Urothelium cell line (cell line): ENCODE results near the gene TCEAL4.

Experiments
- DNase-seq: peaks from one replicate; pipeline ENCODE4 v3.0.0; 2011; ENCODE audit warnings: low spot score, mixed read lengths
- FAIRE-seq: peaks from 2 replicates; lab custom pipeline; 2011; peaks lifted over from hg19 to GRCh38; lab: Jason Lieb, UNC

TCEAL4 gene

DNA sequence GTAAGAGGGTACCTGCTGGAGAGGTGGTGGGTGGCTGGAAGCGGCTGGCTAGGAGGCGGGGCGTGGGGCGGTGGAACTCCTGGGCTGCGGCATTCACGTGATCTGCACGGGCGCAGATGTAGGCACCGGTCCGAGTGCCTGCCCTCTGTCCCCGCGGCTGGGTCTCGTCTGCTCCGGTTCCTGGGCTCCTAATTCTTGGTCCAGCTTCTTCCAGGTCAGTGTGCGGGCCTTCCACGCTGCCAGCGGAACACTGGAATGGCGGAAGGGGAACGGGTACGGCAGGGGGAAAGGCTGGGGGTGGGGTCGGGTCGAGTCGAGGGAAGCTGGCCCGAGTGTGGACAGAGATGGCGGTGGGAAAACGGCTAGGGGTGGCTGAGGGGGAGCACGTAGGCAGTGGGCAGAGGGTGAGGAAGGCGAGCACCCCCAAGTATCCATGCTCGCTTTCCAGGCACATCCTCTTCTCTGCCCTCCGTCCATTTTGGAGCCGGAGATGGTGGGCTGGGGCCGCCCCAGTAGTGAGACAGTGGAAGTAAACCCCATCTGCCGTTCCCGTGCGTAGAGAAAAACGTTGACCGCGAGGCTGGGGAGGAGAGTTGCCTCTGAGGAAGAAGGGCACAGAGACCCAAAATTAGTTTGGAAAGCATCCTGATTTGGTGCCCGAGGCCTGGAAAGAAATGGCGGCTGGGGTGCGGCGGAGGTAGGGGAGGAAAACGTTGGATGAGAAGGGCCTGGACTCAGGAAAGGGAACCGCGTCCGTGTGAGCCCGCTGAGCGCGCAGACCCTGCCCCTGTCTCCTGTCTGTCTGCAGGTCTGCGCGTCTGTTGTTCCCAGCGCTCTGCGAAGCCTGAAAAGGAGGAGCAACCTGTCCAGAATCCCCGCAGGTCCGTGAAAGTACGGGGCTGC, at the start of gene TCEAL4:
Gene TCEAL4, plus strand, starts transcription at position 105 of the 903 bp plus-strand sequence. CDS start 1,161 bp downstream, outside the sequence.
- FAIRE-seq (no peak), DNase-seq (peak; percentile 44)

DNA sequence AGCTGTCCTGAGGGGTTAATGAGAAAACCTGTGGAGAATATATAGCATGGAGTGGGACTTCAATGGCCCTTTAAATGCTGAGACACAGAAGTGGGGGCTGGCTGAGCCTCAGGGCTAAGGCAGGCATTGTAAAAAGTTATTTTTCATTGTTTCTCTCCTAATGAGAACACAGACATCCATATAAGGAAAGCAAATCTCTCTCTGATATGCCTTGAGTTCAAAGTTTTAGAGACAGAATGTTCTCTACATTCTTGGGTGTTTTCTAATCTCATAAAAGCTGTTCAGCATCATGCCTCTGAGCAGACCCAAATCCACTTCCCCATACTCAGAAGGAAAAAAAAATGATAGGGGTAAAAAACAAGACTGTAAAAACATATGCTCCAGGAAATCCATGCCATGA, 49.2 kb upstream of the TCEAL4 start:
- DNase-seq: no peak
- FAIRE-seq: no peak

DNA sequence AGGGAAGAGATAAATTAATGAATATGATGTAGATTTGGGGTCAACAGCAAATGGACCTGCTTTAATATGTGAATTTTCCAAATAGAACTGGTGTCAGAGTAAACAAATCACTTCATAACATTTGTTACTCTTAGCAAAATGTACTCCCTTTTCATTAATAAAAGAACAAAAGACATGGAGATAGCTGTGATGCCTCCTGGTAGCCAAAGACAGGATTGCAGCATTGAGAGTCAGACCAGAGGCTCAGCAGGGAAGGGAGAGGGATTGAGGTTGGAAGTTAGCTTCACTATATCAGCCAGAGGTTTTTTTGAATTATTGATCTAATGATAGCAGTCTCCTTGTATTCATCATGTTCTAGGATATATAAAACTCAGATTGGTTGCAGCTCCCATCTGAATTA, 48.6 kb upstream of the TCEAL4 start:
- FAIRE-seq: no peak
- no peak for DNase-seq

- no peak for DNase-seq
- FAIRE-seq: no peak
Observed at GRCh38 chrX:103537871-103538387, 47.4 kb upstream of the TCEAL4 start.

DNA sequence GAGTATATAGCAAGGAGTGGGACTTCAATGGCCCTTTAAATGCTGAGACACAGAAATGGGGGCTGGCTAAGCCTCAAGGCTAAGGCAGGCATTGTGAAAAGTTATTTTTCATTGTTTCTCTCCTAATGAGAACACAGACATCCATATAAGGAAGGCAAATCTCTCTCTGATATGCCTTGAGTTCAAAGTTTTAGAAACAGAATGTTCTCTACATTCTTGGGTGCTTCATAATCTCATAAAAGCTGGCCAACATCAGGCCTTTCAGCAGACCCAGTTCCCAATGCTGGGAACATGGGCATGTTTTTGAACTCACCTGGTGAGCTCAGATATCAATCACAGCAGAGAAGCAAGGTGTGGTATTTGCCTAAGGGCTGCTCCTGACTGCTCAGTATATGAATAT, 46.6 kb upstream of the TCEAL4 start:
- no peak for FAIRE-seq
- DNase-seq: no peak

DNA sequence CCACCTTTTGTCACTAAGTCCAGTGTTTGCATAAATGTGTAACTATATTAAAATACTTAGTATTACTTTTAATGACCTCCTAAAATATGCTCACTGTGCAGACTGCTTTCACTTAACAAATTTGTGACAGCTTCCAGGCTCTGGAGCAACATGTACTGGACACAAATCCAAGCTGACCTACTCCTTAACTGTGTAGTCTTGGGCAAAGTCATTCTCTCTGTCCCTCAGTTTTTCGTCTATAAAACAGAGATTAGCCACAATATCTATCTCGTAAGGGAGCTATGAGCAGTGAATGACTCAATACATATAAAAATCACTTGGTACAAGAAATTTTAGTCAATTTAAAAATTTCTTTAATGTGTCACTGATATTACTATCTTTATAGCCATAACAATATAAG, 45.6 kb upstream of the TCEAL4 start:
- DNase-seq (no peak), FAIRE-seq (no peak)

GRCh38 chrX:103540145-103540544, 45.2 kb upstream of the TCEAL4 start:
- no peak for DNase-seq
- no peak for FAIRE-seq

GRCh38 chrX:103549916-103550315, 35.4 kb upstream of the TCEAL4 start:
- no peak for FAIRE-seq
- DNase-seq: no peak

DNA sequence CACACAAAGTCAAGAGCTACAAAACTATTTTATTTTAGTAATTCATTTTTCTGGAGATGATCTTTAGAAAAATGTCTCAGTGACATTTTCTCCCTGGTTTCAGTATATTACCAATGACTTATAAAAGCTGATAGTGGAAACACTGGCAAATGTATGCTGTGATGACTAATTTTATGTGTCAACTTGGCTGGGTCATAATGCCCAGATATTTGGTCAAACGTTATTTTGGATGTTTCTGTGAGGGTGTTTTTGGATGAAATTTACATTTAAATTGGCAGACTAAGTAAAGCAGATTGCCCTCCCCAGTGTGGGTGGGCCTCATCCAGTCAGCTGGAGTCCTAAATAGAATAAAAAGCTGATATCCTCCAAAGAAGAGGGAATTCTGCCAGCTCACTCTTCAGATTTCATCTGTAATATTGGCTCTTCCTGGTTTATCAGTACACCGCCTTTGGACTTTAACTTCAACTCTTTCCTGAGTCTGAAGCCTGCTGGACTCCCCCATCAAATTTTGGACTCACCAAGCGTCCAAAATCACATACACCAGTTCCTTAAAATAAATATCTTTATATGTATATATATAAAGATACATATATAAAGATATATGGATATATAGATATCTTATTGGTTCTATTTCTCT, 34.8 kb upstream of the TCEAL4 start:
- DNase-seq (no peak), FAIRE-seq (no peak)

GRCh38 chrX:103552236-103552635, 33.1 kb upstream of the TCEAL4 start:
- DNase-seq: no peak
- FAIRE-seq: no peak

DNA sequence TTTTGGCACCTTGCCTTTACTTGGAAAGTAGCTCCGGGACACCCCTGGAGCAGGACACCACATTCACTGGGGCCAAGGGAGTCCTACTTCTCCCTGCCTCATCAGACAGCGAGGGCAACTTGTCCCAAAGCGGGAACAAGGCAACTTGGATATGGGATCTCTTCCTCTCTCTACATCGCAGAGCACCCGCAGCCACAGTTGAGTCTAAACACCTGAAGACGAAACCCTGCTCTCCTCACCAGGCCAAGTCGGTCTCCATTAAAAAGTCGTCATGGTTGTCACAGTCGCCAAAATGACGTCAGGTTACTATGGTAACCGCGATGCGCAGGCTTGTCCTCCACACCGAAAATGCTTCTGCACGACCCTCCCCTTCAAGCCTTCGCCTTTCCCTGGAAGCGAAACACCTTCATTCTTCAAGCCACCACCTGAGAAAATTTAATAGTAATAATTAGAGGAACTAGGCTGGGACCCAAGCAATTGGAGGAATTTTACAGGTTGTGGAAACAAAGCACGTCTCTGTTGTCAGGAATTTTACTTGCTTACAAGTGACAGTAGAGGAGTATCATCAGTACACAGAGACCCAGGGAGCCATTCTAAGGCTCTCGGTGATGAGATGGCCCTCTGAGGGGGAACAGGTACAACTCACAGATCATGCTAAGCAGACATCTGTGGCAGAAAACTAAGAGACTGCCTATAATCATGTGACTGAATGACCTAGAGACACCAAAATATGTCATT, 30.5 kb upstream of the TCEAL4 start:
- peak; percentile 50 for DNase-seq
- no peak for FAIRE-seq

DNA sequence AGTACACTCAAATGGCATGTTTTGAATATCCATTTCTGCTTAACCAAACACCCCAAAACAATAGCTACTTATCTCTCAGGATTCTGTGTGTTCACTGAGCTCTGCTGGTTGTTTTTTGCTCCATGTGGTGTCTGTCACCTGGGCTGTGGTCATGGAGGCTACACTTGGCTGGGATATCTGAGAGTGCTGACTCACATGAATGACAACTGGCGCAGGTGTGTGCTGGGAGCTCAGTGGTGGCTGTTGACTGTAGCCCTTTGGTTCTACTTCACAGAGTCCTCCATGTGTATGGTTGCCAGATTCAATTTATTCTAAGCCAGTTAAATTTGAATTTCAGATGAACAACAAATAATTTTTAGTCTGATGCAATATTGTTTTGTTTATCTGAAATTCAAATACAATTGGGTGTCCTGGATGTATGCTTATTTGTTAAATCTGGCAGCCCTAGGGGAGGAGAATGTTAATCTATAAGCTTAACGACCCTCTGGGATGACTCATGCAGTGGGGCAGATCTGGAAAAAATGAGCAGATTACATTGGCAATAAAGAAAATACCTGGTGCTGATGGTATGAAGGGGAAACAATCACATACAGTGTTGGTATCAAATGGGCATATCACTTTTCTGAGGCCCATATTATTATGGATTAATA, 28.2 kb upstream of the TCEAL4 start:
- FAIRE-seq: no peak
- DNase-seq: no peak

- FAIRE-seq: no peak
- DNase-seq: no peak
Observed at GRCh38 chrX:103560256-103560655, 25.1 kb upstream of the TCEAL4 start.

DNA sequence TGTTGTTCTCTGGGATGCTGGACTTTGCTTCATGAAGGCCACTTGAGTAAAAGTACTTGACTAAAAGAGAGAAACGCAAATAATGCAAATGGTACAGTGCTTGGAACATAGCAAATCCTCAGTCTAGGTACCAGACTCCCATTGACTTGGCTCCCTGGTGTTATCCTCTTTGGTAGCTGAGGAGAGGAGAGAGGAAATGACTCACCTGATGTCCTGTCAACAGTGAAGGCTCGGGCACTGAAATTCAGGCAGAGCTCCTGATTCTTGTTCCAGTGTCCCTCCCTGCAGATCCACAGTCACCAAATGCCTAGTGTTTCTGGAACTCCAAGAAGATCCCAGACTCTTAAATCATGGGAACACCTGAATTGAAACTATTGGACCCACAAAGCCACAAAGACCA, 22.5 kb upstream of the TCEAL4 start:
- FAIRE-seq (no peak), DNase-seq (peak; percentile 11)

- no peak for FAIRE-seq
- no peak for DNase-seq
Observed at GRCh38 chrX:103565197-103565596, 20.1 kb upstream of the TCEAL4 start.

DNA sequence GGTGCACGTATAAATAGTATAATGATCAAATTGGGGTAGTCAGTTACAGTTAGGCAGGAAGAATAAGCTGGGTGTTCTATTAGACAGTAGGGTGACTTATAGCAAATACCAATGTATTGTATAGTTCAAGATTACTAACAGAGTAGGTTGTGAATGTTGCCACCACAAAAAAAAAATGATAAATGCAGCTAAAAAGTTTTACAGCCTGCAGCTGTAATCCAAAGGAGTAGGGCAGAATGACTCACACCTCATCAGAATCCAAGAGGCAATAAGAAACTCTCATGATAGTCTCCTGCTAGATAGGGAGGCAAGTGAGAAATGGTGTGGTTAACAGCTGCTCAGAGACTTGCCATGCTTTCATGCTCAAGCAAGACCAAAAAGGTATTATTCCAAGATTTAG, 19.6 kb upstream of the TCEAL4 start:
- DNase-seq (no peak), FAIRE-seq (no peak)

GRCh38 chrX:103571121-103571520, 14.2 kb upstream of the TCEAL4 start:
- FAIRE-seq (no peak), DNase-seq (no peak)

GRCh38 chrX:103571726-103572125, 13.6 kb upstream of the TCEAL4 start:
- DNase-seq (no peak), FAIRE-seq (no peak)

- FAIRE-seq: no peak
- DNase-seq: no peak
Observed at GRCh38 chrX:103573202-103573601, 12.1 kb upstream of the TCEAL4 start.

DNA sequence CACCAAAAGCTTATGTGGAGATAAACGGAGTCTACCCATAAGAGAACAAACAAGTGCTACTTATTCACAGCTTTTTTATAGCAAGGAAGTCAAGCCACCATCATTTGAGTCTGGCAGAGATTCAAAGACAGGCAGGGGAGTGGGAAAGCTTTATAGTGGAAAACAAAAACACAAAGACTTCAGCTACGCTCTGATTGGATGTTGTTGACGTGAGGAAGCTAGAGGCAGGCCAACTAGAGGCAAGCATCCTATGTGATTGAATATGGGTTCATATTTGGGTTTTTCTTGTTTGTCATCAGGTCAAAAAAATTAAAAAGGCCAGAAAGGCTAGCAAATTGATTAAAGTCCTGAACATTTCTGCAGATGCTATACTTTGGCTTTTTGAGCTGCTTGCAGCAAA, 719 bp upstream of the TCEAL4 start:
- DNase-seq (no peak), FAIRE-seq (no peak)

- DNase-seq (no peak), FAIRE-seq (no peak)
Observed at GRCh38 chrX:103586314-103586646, 965 bp downstream of the TCEAL4 start.
